Measurements from ENCODE around the gene ST3GAL3.

- no peak for TF ChIP-seq POLR2A (IDR thresholded peaks at IDR 0.05)
- TF ChIP-seq, protein P1, sequence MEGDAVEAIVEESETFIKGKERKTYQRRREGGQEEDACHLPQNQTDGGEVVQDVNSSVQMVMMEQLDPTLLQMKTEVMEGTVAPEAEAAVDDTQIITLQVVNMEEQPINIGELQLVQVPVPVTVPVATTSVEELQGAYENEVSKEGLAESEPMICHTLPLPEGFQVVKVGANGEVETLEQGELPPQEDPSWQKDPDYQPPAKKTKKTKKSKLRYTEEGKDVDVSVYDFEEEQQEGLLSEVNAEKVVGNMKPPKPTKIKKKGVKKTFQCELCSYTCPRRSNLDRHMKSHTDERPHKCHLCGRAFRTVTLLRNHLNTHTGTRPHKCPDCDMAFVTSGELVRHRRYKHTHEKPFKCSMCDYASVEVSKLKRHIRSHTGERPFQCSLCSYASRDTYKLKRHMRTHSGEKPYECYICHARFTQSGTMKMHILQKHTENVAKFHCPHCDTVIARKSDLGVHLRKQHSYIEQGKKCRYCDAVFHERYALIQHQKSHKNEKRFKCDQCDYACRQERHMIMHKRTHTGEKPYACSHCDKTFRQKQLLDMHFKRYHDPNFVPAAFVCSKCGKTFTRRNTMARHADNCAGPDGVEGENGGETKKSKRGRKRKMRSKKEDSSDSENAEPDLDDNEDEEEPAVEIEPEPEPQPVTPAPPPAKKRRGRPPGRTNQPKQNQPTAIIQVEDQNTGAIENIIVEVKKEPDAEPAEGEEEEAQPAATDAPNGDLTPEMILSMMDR (IDR thresholded peaks at IDR 0.05), result peak; percentile 86 to 89 (median 87)
Measured at GRCh38 chr1:43934101-43934985, 227.0 kb downstream of the ST3GAL3 start.

Measured in uterus (tissue), 2 donors.